Embryonic facial prominence (tissue), 1 donor: Measurements from ENCODE around the gene GMEB2.
"Not testable (repeated sequence)": the region's sequence is repeated elsewhere in the genome, so short reads cannot be mapped to it uniquely, and the experiment has no call there.

Source experiments
- DNase-seq: peaks from one replicate; pipeline ENCODE4 v3.0.0-alpha.2; 2016; ENCODE audit errors: extremely low spot score

The GMEB2 gene

GRCh38 chr20:63561624-63562396 lies 65.1 kb downstream of the GMEB2 start:
- no peak for DNase-seq

- no peak for DNase-seq
These were observed 65.9 kb downstream of the GMEB2 start for GRCh38 chr20:63560856-63561609.

GRCh38 chr20:63560333-63560805 lies 66.5 kb downstream of the GMEB2 start:
- no peak for DNase-seq

GRCh38 chr20:63559485-63560332 lies 67.2 kb downstream of the GMEB2 start:
- DNase-seq: not testable (repeated sequence)

GRCh38 chr20:63558804-63559484 lies 68.0 kb downstream of the GMEB2 start:
- no peak for DNase-seq

- DNase-seq: no peak
These were observed 69.4 kb downstream of the GMEB2 start for GRCh38 chr20:63557481-63557891.

- no peak for DNase-seq
These were observed 69.9 kb downstream of the GMEB2 start for GRCh38 chr20:63556873-63557478.

- no peak for DNase-seq
These were observed 71.1 kb downstream of the GMEB2 start for GRCh38 chr20:63555661-63556381.

- no peak for DNase-seq
These were observed 72.3 kb downstream of the GMEB2 start for GRCh38 chr20:63554361-63555278.

GRCh38 chr20:63553933-63554290 lies 73.0 kb downstream of the GMEB2 start, which contains the start of gene FNDC11:
TSS of gene FNDC11 (plus strand) at chr20:63554159. CDS start at chr20:63555664, 1,505 bp downstream.
- DNase-seq: no peak

- DNase-seq: peak; percentile 33
These were observed 73.5 kb downstream of the GMEB2 start for GRCh38 chr20:63553251-63553932.

GRCh38 chr20:63552481-63553249 lies 74.2 kb downstream of the GMEB2 start:
- no peak for DNase-seq

GRCh38 chr20:63551068-63551467 lies 75.8 kb downstream of the GMEB2 start:
- no peak for DNase-seq

GRCh38 chr20:63549679-63550282 lies 77.1 kb downstream of the GMEB2 start:
- DNase-seq: no peak

- DNase-seq: no peak
These were observed 77.9 kb downstream of the GMEB2 start for GRCh38 chr20:63549019-63549418.

- DNase-seq: no peak
These were observed 78.4 kb downstream of the GMEB2 start for GRCh38 chr20:63548542-63548941.

- no peak for DNase-seq
These were observed 79.0 kb downstream of the GMEB2 start, which contains the start of gene SRMS for GRCh38 chr20:63547725-63548480. TSS of gene SRMS (minus strand) at chr20:63547749. CDS start at chr20:63547463, 286 bp downstream.
